HUDEP-2 (cell line): ENCODE results near the gene SLC9A5.
A peak's percentile ranks its signal among the peaks of the same experiment; 100 is the strongest.

Experiments
- DNase-seq, 76 experiments: peaks; one replicate each; lab custom pipeline; 2025; ENCODE audit not compliant: unreplicated experiment in 76 of 76; lab: John Stamatoyannopoulos, UW

SLC9A5 gene

DNA sequence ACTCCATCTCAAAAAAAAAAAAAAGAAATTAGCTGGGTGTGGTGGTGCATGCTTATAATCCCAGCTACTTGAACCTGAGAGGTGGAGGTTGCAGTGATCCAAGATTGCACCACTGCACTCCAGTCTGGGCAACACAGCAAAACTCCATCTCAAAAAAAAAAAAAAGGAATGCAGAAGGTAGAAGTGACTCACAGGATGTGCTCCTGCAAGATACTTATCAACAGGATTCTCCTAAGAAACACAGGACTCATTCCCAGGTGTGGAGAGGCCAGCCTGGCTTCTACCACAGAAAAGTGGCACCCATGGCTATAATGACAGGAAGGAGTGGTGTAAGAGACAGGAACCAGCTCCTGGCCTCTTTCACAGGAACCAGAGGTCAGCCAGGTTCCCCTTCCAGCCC, 36.0 kb upstream of the SLC9A5 start:
- no peak for DNase-seq

DNA sequence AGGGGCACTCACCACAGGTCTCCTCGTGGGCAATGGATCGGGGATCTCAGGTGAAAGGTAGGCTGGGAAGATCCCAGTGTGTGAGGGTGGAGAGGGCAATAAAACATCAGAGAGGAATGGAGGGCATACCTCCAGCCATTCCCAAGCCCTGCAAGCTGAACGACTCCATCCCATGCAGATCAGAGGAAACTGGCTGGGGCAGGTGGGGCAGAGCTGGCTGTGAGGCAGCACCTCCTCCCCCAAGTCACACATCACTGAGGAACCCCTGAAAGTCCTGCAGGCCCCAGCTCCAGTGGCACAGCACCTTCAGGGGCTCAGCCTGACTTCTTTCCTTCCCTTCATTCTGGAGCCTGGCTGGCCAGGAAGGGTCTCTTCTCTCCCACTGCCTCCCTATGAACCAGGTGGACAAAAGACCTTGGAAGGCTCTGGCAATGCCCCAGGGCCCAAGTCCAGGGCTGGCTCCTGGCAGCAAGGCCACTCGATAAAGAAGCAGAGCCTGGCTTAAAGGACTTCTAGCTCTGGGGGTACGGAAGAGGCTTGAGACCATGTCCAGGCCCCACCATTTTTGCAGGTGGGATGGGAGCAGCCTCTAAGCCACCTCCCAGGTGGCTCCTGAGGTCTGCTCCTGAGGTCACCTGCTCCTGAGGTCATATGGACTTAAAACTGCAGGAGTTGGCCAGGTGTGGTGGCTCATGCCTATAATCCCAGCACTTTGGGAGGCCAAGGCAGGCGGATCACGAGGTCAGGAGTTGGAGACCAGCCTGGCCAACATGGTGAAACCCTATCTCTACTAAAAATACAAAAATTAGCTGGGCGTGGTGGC, 35.4 kb upstream of the SLC9A5 start:
- DNase-seq, result no peak

DNA sequence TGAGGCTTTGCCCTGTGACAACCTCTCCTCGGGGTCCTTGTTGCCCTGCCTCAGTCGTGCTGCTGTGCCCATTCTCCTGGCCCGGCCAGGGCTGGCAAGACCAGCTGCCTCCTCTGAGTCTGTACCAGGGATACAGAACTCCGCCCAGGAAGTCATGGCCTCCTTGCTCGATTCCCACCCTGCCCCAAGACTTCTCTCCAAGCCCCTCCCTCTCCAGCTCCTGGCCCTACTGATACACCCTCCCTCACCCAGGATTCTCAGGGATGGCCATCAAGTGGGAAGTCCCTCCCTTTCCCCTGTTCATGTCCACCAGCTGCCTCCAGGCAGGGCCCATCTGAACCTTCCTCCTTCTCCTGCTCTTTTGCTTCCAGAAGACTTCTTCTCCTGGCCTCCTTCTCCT, 33.1 kb upstream of the SLC9A5 start:
- DNase-seq, result no peak

DNA sequence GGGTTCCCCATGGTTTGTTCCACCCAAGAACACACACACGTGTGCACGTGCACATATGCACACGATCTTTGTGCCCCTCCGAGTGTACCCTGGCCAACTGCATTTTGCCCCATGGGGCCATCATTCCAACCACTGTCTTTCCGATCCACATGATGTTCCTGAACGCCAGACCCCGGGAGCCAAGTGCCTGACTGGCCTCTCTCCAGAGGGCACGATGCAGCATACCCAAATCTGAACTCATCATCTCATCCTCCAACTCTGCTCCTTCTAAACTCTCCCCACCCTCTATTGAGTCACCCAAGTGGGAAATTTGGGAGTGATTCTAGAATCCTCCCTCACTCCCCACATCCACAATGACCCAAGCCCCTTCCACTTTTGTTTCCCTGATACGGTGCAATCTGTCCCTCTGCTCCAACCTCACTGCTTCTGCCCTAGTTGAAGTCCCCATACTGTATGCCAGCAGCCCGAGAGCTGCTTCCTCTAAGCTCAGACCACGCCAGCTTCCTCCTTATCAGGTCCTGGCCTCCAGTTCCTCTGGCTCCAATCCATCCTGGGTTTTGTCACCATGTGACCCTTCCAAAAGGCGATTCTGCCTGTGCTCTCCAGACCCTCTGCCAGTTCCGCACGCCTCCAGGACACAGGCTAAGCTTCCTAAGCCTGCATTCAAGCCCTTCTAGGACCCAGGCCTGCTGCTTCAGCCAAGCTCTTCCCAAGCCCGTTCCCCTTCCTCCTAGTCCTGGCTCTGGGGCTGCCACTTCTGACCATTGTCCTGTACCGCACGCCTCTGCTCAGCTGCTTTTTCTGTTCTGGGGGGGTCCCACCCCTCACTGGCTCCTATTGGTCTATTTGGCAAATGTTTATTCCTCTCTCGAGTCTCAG, 31.9 kb upstream of the SLC9A5 start:
- peak in 73 of 76 experiments; percentile 17 to 83 (median 54) for DNase-seq

DNA sequence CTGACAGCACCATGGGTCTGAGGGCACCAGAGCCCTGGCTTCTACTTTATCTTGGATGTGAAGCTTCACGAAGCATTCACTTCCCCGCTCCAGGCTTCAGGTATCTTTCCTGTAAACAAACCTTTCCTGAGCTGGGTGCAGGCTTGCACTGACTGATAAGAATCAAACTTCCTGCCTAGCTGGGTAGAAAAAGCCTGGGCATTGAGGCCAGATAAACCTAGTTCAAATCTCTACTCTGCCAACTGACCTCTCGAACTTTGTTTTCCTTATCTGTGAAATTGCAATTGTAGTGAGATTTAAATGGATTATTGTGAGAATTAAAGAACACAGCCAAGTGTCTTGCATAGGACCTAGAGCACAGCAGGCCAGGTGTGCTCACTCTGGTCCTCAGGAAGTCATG, 24.8 kb upstream of the SLC9A5 start:
- DNase-seq, result no peak

DNA sequence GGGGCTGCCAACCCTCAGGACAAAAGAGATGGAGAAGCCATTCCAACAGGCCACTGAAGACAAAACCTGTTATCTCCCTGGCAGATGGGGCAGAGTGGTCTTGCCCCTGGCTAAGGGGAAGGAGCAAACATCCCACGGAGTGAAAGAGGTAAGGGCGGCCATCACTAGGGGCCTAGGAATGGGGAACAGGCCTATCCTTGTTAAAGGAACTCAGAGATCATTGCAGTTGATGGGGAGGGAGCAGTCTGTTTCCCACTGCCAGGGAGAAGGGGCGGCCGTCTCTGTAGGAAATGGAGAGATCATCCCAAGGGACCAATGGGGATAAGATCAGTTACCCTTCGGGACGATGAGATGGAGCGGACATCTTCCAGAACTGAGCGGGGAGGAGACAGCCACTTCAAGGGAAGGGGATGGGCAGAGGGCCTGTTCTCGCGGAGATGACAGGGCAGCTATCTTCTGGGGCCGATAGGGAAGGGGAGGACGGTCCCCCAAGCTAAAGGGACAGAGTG, 22.4 kb upstream of the SLC9A5 start:
- DNase-seq, result no peak

DNA sequence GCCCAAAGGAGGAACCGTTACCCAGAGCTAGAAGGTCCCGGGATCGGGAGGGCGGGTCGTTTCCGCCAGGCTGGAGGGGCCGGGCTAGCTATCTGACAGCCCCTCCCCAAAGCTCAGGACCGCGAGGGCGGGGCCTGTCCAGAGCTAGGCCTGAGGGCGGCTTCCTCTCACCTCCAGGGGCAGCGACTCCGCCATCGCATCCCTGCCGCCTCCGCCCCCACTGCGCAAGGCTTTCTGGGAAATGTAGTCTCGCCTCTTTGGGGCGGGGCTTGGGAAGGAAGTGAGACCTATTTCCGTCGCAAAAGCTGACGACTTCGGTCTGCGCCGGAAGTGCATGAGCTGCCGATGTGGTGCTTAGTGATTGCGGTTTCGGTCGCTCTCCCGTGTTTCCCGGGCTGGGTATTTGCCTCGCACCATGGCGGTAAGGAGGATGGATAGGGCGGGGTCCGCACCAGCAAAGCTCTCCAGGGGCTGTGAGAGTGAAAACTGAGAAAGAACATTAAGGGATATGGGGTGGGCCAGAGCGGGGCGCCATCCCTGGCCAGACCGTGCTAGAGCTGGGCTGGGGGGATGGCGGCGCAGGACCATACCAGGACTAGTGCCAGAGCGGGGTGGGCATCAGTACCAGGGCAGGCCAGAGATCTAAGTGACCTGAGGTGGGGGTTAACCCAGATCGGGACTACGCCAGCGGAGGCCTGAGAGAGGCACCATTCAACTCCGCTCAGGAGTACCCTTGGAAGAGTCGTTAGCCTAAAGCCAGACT, 21.8 kb upstream of the SLC9A5 start, which contains the start of gene TMEM208:
Gene TMEM208, plus strand, starts transcription at position 327 of the 763 bp plus-strand sequence. Its CDS starts 89 bp downstream, at position 416.
- DNase-seq, result peak in 75 of 76 experiments; percentile 41 to 99 (median 96)

DNA sequence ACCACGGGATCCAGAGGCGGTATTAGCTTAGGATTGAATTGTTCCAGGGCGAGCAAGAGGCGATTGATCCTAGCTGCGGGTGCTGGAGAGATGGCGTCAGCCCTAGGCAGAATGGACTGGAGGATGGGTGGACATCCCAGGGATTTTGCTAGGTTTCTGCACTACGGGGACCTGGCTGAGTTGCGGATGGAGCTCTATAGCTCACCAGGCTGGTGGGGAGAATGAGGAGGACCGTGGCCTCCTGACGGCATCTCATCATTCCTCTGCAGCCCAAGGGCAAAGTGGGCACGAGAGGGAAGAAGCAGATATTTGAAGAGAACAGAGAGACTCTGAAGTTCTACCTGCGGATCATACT, 21.2 kb upstream of the SLC9A5 start:
- DNase-seq, result no peak

DNA sequence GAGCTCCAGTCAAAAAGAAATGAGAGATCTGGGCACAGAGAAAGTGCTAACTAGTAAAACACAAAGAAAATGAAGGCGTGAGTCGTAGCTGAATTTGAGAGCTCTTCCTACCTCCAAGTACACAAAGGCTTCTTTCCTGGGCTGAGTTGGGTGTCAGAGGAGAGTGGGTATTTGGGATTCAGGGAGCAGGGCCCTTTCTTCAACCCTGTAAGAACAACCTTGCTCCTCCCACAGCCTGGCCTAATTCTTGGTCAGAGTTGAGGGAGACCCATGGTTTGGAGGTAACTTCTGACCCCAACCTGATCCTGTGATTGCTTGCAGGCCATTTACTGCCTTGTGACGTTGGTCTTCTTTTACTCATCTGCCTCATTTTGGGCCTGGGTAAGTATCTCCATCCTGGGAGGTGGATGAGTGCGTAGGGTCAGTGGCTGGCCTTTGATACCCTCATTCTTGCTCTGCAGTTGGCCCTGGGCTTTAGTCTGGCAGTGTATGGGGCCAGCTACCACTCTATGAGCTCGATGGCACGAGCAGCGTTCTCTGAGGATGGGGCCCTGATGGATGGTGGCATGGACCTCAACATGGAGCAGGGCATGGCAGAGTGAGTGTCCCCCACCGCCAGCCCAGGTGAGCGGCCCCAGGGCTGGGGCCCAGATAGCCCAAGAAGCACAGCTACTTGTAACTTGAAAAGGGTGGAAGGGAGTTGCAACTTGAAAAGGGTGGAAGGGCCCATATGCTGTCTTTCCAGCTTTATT, 20.6 kb upstream of the SLC9A5 start:
- DNase-seq, result no peak

DNA sequence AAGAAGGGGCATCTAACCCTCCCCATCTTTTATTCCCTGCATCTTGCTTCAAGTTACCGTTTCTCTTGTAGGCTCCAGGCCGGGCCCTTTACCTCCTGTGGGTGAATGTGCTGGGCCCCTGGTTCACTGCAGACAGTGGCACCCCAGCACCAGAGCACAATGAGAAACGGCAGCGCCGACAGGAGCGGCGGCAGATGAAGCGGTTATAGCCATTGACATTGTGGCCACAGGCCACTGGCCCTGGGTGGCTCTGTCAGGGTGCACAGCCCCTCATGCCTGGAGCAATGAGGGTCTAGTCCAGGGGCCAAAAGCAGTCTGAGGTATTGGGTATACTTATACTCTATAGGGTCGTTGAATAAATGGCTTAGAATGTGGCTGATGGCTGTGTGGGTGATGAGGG, 19.9 kb upstream of the SLC9A5 start:
- no peak for DNase-seq

DNA sequence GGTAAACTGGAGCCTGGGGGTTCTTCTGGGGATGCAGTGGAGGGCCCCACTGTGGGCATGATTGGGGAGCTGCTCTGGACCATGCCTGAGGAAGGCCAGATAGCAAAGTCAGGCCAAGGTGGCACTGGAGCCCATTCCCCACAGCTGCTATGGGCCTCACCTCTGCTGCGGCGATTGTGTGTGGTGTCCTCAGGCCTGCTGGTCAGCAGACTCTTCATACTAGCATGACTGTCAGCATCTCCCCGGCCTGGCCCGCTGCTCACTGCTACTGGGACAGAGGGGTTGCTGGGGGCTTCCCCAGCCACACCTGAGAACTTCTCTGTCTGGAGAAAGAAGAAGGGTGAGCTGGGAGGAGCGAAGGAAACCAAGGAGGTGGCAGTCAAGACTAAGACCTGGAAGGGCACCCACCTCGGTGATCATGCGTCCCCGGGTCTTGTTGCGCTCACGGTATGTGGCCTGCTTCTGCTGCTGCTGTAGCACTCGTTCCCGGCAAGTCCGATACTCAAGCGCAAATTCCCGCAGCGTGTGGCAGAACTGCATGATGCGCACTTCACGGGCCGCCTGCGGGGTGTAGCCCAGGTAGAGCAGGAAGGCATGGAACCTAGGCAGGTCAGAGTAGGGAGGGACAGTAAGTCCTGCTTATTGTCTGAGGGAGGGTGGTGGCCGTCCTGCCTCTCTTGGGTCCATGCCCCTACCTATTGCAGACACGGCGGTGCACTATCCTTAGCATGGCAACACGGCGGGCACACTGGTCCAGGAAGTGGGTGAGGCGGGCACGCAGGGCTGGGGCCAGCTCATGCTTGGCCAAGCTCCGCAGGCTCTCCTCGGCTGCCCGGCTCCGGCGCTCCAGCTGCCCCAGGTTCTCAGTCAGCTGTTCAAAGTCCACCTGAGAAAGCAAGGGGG, 18.6 kb upstream of the SLC9A5 start:
- DNase-seq, result no peak

DNA sequence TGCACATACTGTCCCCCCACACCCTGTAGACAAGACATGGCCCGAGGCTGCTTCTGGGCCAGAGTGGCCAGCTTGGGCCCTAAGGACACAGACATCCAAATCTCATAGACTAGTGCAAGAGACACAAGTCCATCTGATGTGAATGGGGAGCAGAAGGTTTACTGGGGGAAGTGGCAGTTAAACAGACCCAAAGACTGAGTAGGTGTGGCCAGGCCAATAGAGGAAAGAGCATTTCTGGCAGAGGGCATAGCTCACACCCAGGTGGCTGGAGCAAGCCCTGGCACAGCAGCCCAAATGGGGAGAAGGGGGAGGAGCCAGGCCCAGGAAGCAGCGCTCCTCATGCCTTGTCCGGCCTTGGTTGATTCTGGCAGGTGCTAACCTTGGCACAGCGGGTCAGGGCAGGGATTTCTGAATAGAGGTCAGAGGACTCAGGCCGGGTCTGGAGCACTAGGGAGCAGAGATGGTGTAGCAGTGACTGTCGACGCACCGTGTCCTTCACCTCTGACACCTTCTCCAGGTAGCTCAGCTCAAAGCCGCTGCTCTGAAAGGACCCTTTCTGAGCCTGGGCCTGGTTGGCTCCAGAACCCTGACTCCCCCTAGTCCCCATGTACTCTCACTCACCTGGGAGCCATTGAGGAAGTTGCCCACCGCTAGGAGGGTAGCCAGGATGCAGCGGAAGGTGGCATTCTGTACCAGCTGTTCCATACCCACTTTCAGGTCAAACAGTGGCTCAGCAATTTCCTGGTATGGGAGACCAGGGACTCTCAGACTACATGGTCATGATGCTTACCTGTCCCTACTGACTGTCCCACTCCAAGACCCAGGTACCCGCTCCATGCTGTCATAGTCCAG, 17.7 kb upstream of the SLC9A5 start:
- no peak for DNase-seq

DNA sequence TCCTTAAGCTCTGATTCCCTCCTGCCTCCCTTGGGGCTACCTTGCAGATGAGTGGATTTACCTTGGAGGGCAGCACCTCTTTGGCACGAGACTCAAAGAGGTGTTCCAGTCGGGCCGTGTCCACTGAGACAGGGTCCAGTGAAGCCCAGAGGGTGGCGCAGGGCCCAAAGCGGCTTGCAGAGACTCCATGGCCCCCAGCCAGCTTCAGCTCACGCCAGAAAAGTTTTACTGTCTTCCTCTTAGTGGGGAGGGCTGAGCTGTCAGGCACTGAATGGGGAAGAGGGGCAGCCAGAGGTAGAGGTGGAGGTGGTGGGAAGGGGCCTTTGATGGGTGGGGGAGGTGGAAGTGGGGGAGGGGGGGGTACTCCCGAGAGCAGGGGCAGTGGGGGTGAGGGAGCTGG, 15.2 kb upstream of the SLC9A5 start:
- DNase-seq, result no peak

DNA sequence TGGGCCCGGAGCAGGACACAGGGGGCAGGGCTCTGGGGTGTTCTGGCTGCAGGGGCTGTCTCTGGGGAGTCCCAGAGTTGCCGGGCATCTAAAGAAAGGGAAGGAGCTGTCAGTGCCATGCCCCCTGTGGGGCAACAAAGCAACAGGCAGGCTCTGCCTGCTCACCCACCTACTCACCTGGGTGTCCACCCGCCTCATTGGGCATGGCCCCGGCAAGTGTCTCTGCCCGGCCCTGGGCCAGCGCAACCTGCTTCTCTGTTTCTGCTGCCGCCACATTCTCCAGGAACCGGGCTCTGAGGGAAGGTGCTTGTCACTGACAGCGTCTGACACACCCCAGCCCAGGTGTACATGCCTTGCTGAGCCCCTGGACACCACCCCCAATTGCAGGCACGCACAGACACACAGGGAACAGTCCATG, 14.6 kb upstream of the SLC9A5 start:
- DNase-seq, result no peak

DNA sequence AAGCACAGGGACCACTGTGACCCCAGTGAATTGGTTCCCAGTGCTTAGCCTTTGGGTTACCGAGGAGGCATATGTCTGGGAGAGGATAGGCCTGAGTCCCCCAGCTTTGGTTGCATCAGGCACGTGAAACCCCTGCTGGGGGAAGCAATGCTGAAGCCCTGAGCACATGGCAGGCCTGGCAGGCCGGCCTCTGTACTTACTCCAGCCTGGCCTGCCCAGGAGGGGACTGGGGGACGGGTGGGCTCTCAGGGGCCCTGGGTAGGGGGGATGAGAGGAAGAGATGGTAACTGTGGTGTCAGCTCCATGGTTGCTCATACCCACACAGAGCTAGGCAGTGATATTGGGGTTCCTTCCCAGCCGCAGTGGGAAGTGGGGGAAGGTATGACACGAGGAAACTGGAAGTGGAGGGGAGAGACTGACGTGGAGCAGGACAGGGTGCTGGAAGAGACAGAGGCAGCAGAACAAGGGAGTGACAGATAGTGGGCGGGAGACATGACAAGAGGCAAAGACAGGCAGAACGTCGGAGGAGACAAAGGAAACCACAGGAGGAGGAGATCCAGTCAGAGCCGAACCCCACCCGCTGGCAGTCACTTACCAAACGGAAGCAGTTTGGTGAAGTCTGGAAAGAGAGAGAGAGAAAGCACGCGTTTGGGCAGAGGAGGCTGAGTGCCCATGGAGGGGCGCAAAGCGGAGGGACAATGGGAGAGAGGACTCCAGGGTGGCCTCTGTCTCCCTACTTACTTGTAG, 12.8 kb upstream of the SLC9A5 start:
- DNase-seq, result peak in 69 of 76 experiments; percentile 40 to 89 (median 75)

DNA sequence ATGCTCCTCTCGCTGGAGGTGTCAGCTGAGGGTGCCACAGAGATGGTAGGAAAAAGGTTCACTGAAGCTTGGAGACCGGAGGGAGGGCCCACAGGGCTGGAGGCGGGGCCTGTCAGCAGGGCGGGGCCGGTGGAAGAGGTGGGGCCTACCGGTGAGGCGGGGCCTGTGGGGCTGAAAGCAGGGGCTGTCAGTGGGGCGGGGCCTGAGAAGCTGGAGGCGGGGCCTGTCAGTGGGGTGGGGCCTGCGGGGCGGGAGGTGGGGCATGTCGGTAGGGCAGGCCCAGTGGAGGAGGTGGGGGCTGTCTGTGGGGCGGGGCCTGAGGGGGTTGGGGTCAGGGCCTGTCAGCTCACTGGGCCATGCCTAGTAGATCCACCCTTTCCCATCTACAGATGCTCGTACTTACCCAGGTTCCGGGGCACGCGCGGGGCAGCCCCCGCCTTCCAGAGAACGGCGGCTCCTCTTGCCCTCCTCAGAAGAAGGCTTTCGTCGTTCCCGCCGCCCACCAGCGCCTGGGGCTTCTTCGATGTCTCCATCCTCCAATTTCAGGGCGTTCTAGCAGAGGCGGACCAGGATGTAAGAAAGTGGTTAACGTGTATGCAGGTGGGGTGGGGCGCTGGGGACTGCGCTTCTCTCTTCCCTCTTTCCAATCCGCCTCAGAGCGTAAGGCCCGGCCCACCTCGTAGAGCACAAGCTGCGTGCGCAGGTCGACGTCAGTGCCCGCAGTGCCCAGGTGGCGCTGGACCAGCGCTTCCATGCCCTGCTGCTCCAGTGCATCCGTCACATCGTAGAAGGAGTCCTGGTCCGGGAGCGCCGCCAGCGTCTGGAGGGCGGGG, 12.0 kb upstream of the SLC9A5 start:
- DNase-seq, result peak in 73 of 76 experiments; percentile 43 to 97 (median 87)
